Loucy (cell line): ENCODE data around the gene KIF18A.

Experiments used
- CTCF ChIP-seq: fragments of 200-600 bp; sonication (generic); conservative IDR thresholded peaks from 2 replicates; pipeline ENCODE4 v1.5.1; 2014; ENCODE audit warnings: mild to moderate bottlenecking, antibody characterized with exemption, low read length
- EZH2phosphoT487 ChIP-seq: fragments of 200-600 bp; IDR thresholded peaks from 2 replicates; pipeline ENCODE4 v1.6.1; 2018; ENCODE audit warnings: antibody characterized with exemption, mild to moderate bottlenecking, moderate library complexity, borderline replicate concordance

GRCh38 chr11:28009388-28009787 is 98.6 kb downstream of the KIF18A start:
- no peak for TF ChIP-seq CTCF
- TF ChIP-seq EZH2phosphoT487 = no peak
